Endothelial cell of umbilical vein (primary cell): ENCODE measurements around the gene GPX7. TPM values are rescaled to one million over a fixed set of nuclear protein-coding genes. Genes with fewer than 3 reads are reported as not detected.

ENCODE experiments used
- BruUV-seq: library from RNA; stranded (reverse); fragments of 400-500 nt; replicated peaks from 2 replicates; lab custom pipeline; 2021; lab: Mats Ljungman, UMichigan
- CTCF ChIA-PET: fragments of 300-600, 350-600 bp; sonication (Branson Sonifier 250); formaldehyde crosslinking; loops from one replicate; lab custom pipeline; 2021; ENCODE audit warnings: antibody characterized with exemption, inconsistent platforms; lab: Charles Lee
- POLR2A ChIA-PET: fragments of 300-600, 350-600 bp; sonication (Branson Sonifier 250); formaldehyde crosslinking; loops from one replicate; lab custom pipeline; 2021; ENCODE audit warnings: antibody characterized with exemption, inconsistent platforms; lab: Charles Lee
- DNase-seq: peaks from one replicate; pipeline ENCODE4 v3.0.0-alpha.2; 2011; ENCODE audit warnings: low read depth, low spot score
- FAIRE-seq: peaks from 2 replicates; lab custom pipeline; 2011; peaks lifted over from hg19 to GRCh38; lab: Jason Lieb, UNC
- H2AFZ ChIP-seq: 2 replicates; pipeline ENCODE4 v1.6.0; 2012; ENCODE audit warnings: low read depth, low read length, control low read depth, inconsistent platforms
- H3K27ac ChIP-seq: 2 replicates; pipeline ENCODE4 v1.5.1; 2011; ENCODE audit warnings: low read depth, mild to moderate bottlenecking, control low read depth, low read length, moderate library complexity; ENCODE audit not compliant: insufficient read depth
- H3K27me3 ChIP-seq, 2 experiments: 2 replicates each; pipeline versions ENCODE4 v1.6.0 to v1.6.1; 2011; ENCODE audit warnings: low read length in 2 of 2, mixed read lengths in 1 of 2; ENCODE audit not compliant: control insufficient read depth in 2 of 2, insufficient read depth in 2 of 2
- H3K36me3 ChIP-seq, 2 experiments: 2 replicates in 1 of 2; 3 replicates in 1 of 2; pipeline ENCODE4 v1.5.1; 2011; ENCODE audit warnings: low read length in 2 of 2, mild to moderate bottlenecking in 1 of 2, moderate library complexity in 1 of 2; ENCODE audit not compliant: control insufficient read depth in 2 of 2, insufficient read depth in 2 of 2; ENCODE audit errors: extremely low read depth in 1 of 2
- H3K4me1 ChIP-seq: 3 replicates; pipeline ENCODE4 v1.5.1; 2011; ENCODE audit warnings: mild to moderate bottlenecking, low read length; ENCODE audit not compliant: control insufficient read depth, insufficient read depth; ENCODE audit errors: extremely low read depth
- H3K4me2 ChIP-seq: 2 replicates; pipeline ENCODE4 v1.6.1; 2011; ENCODE audit warnings: low read length, control low read depth, mixed read lengths; ENCODE audit not compliant: insufficient read depth
- H3K4me3 ChIP-seq, 3 experiments: fragments of 200-600 bp in 1 of 3; sonication (generic), shearing (Covaris generic) in 1 of 3; replicated peaks in 1 of 3; 2 replicates each; pipeline ENCODE4 v1.5.1; 2011 to 2016; ENCODE audit warnings: control low read depth in 3 of 3, low read length in 3 of 3, mild to moderate bottlenecking in 2 of 3, inconsistent platforms in 1 of 3, low read depth in 1 of 3, moderate library complexity in 1 of 3; ENCODE audit not compliant: insufficient read depth in 1 of 3
- H3K79me2 ChIP-seq: 2 replicates; pipeline ENCODE4 v1.6.0; 2012; ENCODE audit warnings: low read length, inconsistent platforms; ENCODE audit not compliant: control insufficient read depth, insufficient read depth
- H3K9ac ChIP-seq: replicated peaks from 2 replicates; pipeline ENCODE3; 2011; ENCODE audit warnings: low read length, control low read depth; ENCODE audit not compliant: insufficient read depth; ENCODE audit errors: extremely low read depth
- H3K9me1 ChIP-seq: replicated peaks from 3 replicates; pipeline ENCODE4 v1.6.0; 2011; ENCODE audit warnings: mild to moderate bottlenecking, low read length; ENCODE audit not compliant: control insufficient read depth, insufficient read depth; ENCODE audit errors: extremely low read depth
- H3K9me3 ChIP-seq: replicated peaks from 2 replicates; pipeline ENCODE4 v1.5.1; 2012; ENCODE audit warnings: low read length, inconsistent platforms; ENCODE audit not compliant: control insufficient read depth, insufficient read depth
- H4K20me1 ChIP-seq: replicated peaks from 2 replicates; pipeline ENCODE3; 2011; ENCODE audit warnings: mild to moderate bottlenecking, low read length; ENCODE audit not compliant: control insufficient read depth, insufficient read depth; ENCODE audit errors: extremely low read depth
- EZH2 ChIP-seq: IDR thresholded peaks from 2 replicates; pipeline ENCODE4 v1.6.1; 2012; ENCODE audit warnings: borderline replicate concordance, low read depth, mild to moderate bottlenecking, moderate library complexity, low read length, inconsistent platforms; ENCODE audit not compliant: severe bottlenecking
- FOS ChIP-seq: IDR thresholded peaks from 2 replicates; pipeline ENCODE4 v1.6.1; 2011; ENCODE audit warnings: mild to moderate bottlenecking, low read length, moderate library complexity, borderline replicate concordance; ENCODE audit not compliant: insufficient read depth
- GATA2 ChIP-seq: IDR thresholded peaks from 2 replicates; pipeline ENCODE4 v1.7.0; 2011; ENCODE audit warnings: low read depth, mild to moderate bottlenecking, moderate library complexity, mixed read lengths, low read length; ENCODE audit not compliant: insufficient read length, insufficient read depth
- JUN ChIP-seq: IDR thresholded peaks from 2 replicates; pipeline ENCODE4 v1.6.1; 2011; ENCODE audit warnings: borderline replicate concordance, low read depth; ENCODE audit not compliant: insufficient read length, insufficient read depth
- MYC ChIP-seq: IDR thresholded peaks from one replicate; pipeline ENCODE4 v1.6.1; 2011; ENCODE audit warnings: mild to moderate bottlenecking, low read depth, low read length
- POLR2A ChIP-seq: IDR thresholded peaks from 2 replicates; pipeline ENCODE4 v1.6.1; 2012; ENCODE audit warnings: low read depth, mild to moderate bottlenecking, control low read depth, low read length
- POLR2AphosphoS5 ChIP-seq: IDR thresholded peaks from 2 replicates; pipeline ENCODE4 v1.6.1; 2012; ENCODE audit warnings: low read depth, mild to moderate bottlenecking, control low read depth, low read length, moderate library complexity; ENCODE audit not compliant: insufficient read depth
- dilution Hi-C: fragments of 300-500 bp; cut with MboI; formaldehyde crosslinking; loops from one replicate; pipeline ENCODE4 v1.15.0; 2019; ENCODE audit warnings: low sequenced_read_pairs; ENCODE audit not compliant: extremely low pct_ligation_motif_present
- intact Hi-C: fragments of 100-400 bp; cut with micrococcal nuclease; formaldehyde crosslinking; loops from one replicate; pipeline ENCODE4 v1.10.0; 2022
- polyA plus RNA-seq, 4 experiments: library from polyadenylated mRNA; depleted of rRNA in 3 of 4; stranded (reverse) in 3 of 4; unstranded in 1 of 4; fragments of >200 nt; gene quantifications; 2 replicates each; pipeline versions ENCODE4 v1.2.1 to v1.2.3, GENCODE V29; 2011 to 2012; ENCODE audit warnings: missing spikeins in 1 of 4
- total RNA-seq: library from RNA; stranded (reverse); gene quantifications from 2 replicates; pipeline ENCODE4 v1.2.3, GENCODE V29; 2021
- TF ChIP-seq, protein P1 (sequence below): IDR thresholded peaks from 2 replicates; pipeline ENCODE4 v1.6.1; 2011; ENCODE audit not compliant: insufficient read depth, insufficient read length
- TF ChIP-seq, protein P2 (sequence below), 2 donors: IDR thresholded peaks; 1 replicate in 1 of 2; 2 replicates in 1 of 2; pipeline ENCODE4 v1.5.1; 2011; ENCODE audit warnings: low read length in 2 of 2, mild to moderate bottlenecking in 2 of 2, moderate library complexity in 2 of 2, control low read depth in 1 of 2, inconsistent platforms in 1 of 2, low read depth in 1 of 2; ENCODE audit not compliant: insufficient read depth in 1 of 2; ENCODE audit errors: extremely low read depth in 1 of 2

Gene GPX7
- total and polyA plus RNA-seq, 2 donors (not counting 3 experiments of a cell fraction or from before 2014, with no cell fraction given), result 8.9 to 25.7 TPM

DNA sequence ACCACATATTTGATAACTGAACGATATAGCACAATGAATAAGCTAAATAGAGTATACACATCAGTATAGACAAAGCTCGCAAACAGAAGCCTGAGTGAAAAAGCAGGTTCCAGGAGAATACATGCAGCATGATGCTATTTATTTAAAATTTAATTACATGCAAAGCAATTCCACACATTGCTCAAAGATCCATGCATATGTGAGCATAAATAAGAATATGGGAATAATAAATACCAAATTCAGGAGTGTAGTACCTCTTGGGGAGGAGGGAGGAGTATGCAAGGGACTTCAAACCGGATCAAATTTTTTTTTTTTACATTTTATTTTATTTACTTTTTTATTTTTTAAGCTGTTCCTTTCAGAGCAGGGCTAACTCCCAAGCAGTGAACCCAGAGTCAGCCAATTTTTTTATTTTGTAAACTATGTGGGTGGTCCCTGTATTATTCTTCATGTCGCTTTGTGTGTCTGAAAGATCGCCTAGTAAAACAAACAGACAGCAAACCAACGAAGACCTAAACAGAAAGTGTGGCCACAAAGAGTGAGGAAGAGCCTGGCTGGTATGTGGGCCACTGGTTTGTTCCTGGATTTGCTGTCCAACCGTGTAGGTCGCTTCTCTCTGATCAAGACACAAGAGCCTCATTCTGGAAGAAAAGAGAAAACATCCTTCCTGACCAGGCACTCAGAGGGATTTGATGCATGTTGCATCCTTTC is 26.6 kb downstream of the GPX7 start:
- Histone ChIP-seq H3K36me3 (no peaks in the 10 kb centered on the region), H4K20me1 (no peaks in the 10 kb centered on the region), H3K9ac (no peak overlapping the region), H3K9me1 (no peaks in the 10 kb centered on the region), H3K9me3 (no peaks in the 10 kb centered on the region), H3K4me3 (no peak overlapping the region), H3K4me1 (no peaks in the 10 kb centered on the region), H2AFZ (no peak overlapping the region), H3K27ac (no peak overlapping the region), H3K27me3 (peaks cover 21 to 22% of the 10 kb centered on the region in 2 experiments), H3K4me2 (no peak overlapping the region), H3K79me2 (no peaks in the 10 kb centered on the region)
- intact Hi-C loops, result no loop called here
- FAIRE-seq, result no peak
- POLR2A ChIA-PET, result no interaction called here
- no peak for DNase-seq
- CTCF ChIA-PET, result interaction anchor here (0.6 to 1.0 kb wide), 2 partner anchors 13 to 15 kb away, joined by 3 to 5 read pairs; no protein-coding TSS in a partner anchor
- no TSS peak for BruUV-seq
- dilution Hi-C loops, result no loop called here
- TF ChIP-seq, protein P1, sequence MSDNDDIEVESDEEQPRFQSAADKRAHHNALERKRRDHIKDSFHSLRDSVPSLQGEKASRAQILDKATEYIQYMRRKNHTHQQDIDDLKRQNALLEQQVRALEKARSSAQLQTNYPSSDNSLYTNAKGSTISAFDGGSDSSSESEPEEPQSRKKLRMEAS, result no peak
- TF ChIP-seq, protein P2, sequence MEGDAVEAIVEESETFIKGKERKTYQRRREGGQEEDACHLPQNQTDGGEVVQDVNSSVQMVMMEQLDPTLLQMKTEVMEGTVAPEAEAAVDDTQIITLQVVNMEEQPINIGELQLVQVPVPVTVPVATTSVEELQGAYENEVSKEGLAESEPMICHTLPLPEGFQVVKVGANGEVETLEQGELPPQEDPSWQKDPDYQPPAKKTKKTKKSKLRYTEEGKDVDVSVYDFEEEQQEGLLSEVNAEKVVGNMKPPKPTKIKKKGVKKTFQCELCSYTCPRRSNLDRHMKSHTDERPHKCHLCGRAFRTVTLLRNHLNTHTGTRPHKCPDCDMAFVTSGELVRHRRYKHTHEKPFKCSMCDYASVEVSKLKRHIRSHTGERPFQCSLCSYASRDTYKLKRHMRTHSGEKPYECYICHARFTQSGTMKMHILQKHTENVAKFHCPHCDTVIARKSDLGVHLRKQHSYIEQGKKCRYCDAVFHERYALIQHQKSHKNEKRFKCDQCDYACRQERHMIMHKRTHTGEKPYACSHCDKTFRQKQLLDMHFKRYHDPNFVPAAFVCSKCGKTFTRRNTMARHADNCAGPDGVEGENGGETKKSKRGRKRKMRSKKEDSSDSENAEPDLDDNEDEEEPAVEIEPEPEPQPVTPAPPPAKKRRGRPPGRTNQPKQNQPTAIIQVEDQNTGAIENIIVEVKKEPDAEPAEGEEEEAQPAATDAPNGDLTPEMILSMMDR (IDR thresholded peaks at IDR 0.05; ENCODE audit: extremely low read depth in 1 of 2, insufficient read depth in 1 of 2, low read depth in 1 of 2, low read length in 2 of 2), result no peak
- TF ChIP-seq EZH2 (no peak), POLR2A (no peak), FOS (no peak), GATA2 (no peak), POLR2AphosphoS5 (no peak), MYC (no peak), JUN (no peak)
